Nephron (organoid): ENCODE data around the gene PDS5B.

Experiments
- H3K27ac Mint-ChIP-seq, 3 experiments: 2 replicates each; pipeline ENCODE4 v1.8.0; 2020; ENCODE audit warnings: mixed read lengths in 3 of 3, mild to moderate bottlenecking in 2 of 3, moderate library complexity in 1 of 3
- H3K27me3 Mint-ChIP-seq: 2 replicates; pipeline ENCODE4 v1.8.0; 2021; ENCODE audit warnings: low read depth, mild to moderate bottlenecking, moderate library complexity, mixed read lengths
- H3K36me3 Mint-ChIP-seq: 2 replicates; pipeline ENCODE4 v1.8.0; 2020; ENCODE audit warnings: low read depth, mixed read lengths
- H3K4me1 Mint-ChIP-seq: 2 replicates; pipeline ENCODE4 v1.8.0; 2020; ENCODE audit warnings: mixed read lengths
- H3K4me3 Mint-ChIP-seq, 3 experiments: 2 replicates each; pipeline ENCODE4 v1.8.0; 2020; ENCODE audit warnings: mild to moderate bottlenecking in 3 of 3, mixed read lengths in 3 of 3, moderate library complexity in 2 of 3
- H3K9me3 Mint-ChIP-seq: 2 replicates; pipeline ENCODE4 v1.8.0; 2020; ENCODE audit warnings: mixed read lengths
- CTCF ChIP-seq, 3 experiments: fragments of 200-600 bp; sonication (generic); IDR thresholded peaks; one replicate each; pipeline ENCODE4 v1.5.0; 2021; ENCODE audit warnings: antibody characterized with exemption in 3 of 3; ENCODE audit not compliant: unreplicated experiment in 3 of 3

Gene PDS5B

GRCh38 chr13:32594157-32594738, 8.0 kb downstream of the PDS5B start:
- Mint-ChIP-seq H3K9me3 (peaks cover 14% of the 10 kb centered on the region), H3K27me3 (no peaks in the 10 kb centered on the region), H3K4me3 (no peak overlapping the region), H3K4me1 (peaks cover 19% of the 10 kb centered on the region), H3K36me3 (peaks cover 52% of the 10 kb centered on the region), H3K27ac (no peak overlapping the region)
- no peak for TF ChIP-seq CTCF (IDR thresholded peaks at IDR 0.05; ENCODE audit: unreplicated experiment in 3 of 3)

DNA sequence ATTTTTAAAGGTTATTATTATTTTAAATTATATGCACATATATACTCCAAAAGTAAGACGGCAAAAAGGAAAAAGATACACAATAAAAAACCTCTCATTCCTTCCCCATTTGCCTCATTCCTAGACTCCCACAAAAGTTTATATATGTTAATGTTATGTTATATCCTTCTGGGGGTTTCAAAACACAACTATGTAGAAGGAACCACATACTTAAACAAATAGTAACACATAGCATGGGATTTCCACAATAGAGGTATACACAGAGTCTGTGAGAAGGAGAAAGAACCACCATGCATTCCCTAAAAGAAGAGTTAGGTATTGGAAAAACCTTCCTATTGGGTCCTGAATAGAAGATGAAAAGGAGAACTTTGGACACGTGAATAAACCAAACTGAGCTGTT, 9.1 kb downstream of the PDS5B start:
- no peaks in the 10 kb centered on the region for H3K27me3 Mint-ChIP-seq
- TF ChIP-seq CTCF (IDR thresholded peaks at IDR 0.05; ENCODE audit: unreplicated experiment in 3 of 3): no peak
- peaks cover 58% of the 10 kb centered on the region for H3K36me3 Mint-ChIP-seq
- no peak overlapping the region for H3K27ac Mint-ChIP-seq
- no peak overlapping the region for H3K4me3 Mint-ChIP-seq
- peaks cover 20% of the 10 kb centered on the region for H3K9me3 Mint-ChIP-seq
- peaks cover 10% of the 10 kb centered on the region for H3K4me1 Mint-ChIP-seq

DNA sequence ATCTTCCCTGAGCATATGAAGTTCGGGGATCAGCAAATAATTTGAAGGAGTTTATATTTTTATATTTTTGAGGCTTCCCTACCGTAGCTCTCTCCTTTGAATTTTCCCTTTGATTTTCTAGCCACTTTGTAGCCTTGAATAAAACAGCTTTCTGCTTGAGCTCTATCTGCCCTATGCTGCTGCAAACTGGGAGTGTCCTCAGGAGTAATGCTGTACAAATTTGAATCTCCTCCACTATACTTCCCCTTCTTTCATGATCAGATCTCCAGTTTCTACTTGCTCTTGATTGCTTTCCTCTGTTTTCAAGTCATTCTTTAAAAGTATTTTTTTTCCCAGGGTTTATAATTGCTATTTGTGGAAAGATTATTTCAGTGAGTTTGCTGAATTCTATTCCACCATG, 14.6 kb downstream of the PDS5B start:
- H3K27me3 Mint-ChIP-seq: no peaks in the 10 kb centered on the region
- peaks cover 53% of the 10 kb centered on the region for H3K9me3 Mint-ChIP-seq
- no peak for TF ChIP-seq CTCF (IDR thresholded peaks at IDR 0.05; ENCODE audit: unreplicated experiment in 3 of 3)

DNA sequence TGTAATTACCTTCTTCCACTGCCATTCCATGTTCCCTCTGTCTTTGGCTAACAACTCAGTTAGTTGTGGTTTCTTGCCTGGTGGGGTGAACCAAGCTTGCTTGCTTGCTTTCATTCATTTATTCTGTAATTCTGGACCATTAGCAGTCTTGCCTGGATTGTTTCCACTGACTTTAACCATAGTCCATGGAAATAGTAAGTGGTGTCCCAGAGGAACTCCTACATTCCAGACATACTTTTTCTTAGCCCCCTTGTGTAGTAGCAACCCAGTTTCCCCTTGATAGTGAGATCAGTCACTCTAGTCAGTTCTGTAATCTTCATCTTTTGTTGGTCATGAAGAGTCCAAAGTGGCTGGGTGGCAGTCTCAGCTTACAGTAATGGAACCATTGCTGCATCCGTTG, 23.2 kb downstream of the PDS5B start:
- Mint-ChIP-seq H3K9me3 (peaks cover 71% of the 10 kb centered on the region), H3K27ac (no peak overlapping the region), H3K4me3 (no peak overlapping the region), H3K36me3 (peaks cover 90% of the 10 kb centered on the region), H3K27me3 (no peaks in the 10 kb centered on the region), H3K4me1 (no peaks in the 10 kb centered on the region)
- no peak for TF ChIP-seq CTCF (IDR thresholded peaks at IDR 0.05; ENCODE audit: unreplicated experiment in 3 of 3)

More for the DNA sequence above, 14.6 kb downstream of the PDS5B start:
- peaks cover 77% of the 10 kb centered on the region for H3K36me3 Mint-ChIP-seq
- no peak overlapping the region for H3K27ac Mint-ChIP-seq
- H3K4me1 Mint-ChIP-seq: no peaks in the 10 kb centered on the region
- H3K4me3 Mint-ChIP-seq: no peak overlapping the region

GRCh38 chr13:32610538-32610937, 24.3 kb downstream of the PDS5B start:
- no peak for TF ChIP-seq CTCF (IDR thresholded peaks at IDR 0.05; ENCODE audit: unreplicated experiment in 3 of 3)
- Mint-ChIP-seq H3K27ac (no peak overlapping the region), H3K4me3 (no peak overlapping the region), H3K36me3 (peaks cover 91% of the 10 kb centered on the region), H3K4me1 (no peaks in the 10 kb centered on the region), H3K9me3 (peaks cover 72% of the 10 kb centered on the region), H3K27me3 (no peaks in the 10 kb centered on the region)

GRCh38 chr13:32610977-32611376, 24.7 kb downstream of the PDS5B start:
- no peak for TF ChIP-seq CTCF (IDR thresholded peaks at IDR 0.05; ENCODE audit: unreplicated experiment in 3 of 3)
- peaks cover 88% of the 10 kb centered on the region for H3K36me3 Mint-ChIP-seq
- no peaks in the 10 kb centered on the region for H3K27me3 Mint-ChIP-seq
- H3K9me3 Mint-ChIP-seq: peaks cover 72% of the 10 kb centered on the region
- no peak overlapping the region for H3K27ac Mint-ChIP-seq
- no peak overlapping the region for H3K4me3 Mint-ChIP-seq
- no peaks in the 10 kb centered on the region for H3K4me1 Mint-ChIP-seq
